ENCODE data around the gene ZFP64.
A peak's percentile ranks its signal among the peaks of the same experiment; 100 is the strongest.
"Not testable (repeated sequence)": the region's sequence is repeated elsewhere in the genome, so short reads cannot be mapped to it uniquely, and the experiment has no call there.

Gene ZFP64

GRCh38 chr20:52204136-52204535 lies 12.6 kb upstream of the ZFP64 start:
- DNase-seq (ENCODE audit: low read depth in 2 of 2) = no peak

- no peak for DNase-seq (ENCODE audit: low read depth in 2 of 2)
These were observed 9.8 kb upstream of the ZFP64 start for GRCh38 chr20:52201395-52201794.

- no peak for DNase-seq (ENCODE audit: low read depth in 2 of 2)
These were observed 9.3 kb upstream of the ZFP64 start for GRCh38 chr20:52200870-52201269.

GRCh38 chr20:52196845-52197244 lies 5.3 kb upstream of the ZFP64 start:
- DNase-seq (ENCODE audit: low read depth in 2 of 2) = no peak

- DNase-seq (ENCODE audit: low read depth in 2 of 2) = no peak
These were observed 2.4 kb upstream of the ZFP64 start for GRCh38 chr20:52193886-52194545.

DNA sequence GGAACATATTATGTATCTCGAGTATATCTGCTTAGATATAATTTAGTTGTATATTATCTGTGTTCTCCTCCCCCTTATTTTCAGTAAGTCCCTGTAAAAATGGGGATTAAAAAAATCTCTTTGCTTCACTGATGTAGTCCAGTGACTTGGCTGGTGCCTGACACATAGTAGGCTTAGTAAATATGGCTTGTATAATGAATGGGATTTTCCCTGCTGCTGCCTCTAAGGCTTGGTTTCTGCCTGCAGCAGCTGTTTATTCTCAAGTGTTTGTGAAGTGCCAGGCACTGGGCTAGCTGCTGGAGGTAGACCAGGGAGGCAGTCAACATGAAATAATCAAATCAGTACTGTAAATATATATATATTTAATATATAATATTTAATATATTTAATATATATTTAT lies 1.6 kb upstream of the ZFP64 start:
- no peak for DNase-seq (ENCODE audit: low read depth in 2 of 2)

DNA sequence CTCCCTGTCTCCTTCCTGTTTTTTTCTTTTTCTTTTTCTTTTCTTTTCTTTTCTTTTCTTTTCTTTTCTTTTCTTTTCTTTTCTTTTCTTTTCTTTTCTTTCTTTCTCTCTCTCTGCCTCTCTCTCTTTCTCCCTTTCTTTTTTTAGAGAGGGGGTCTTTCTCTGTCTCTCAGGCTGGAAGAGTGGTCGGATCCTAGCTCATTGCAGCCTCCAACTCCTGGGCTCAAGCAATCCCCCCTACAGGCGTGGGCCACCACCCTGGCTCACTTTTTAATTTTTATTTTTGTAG lies 1.1 kb upstream of the ZFP64 start:
- DNase-seq (ENCODE audit: low read depth in 2 of 2) = not testable (repeated sequence)

DNA sequence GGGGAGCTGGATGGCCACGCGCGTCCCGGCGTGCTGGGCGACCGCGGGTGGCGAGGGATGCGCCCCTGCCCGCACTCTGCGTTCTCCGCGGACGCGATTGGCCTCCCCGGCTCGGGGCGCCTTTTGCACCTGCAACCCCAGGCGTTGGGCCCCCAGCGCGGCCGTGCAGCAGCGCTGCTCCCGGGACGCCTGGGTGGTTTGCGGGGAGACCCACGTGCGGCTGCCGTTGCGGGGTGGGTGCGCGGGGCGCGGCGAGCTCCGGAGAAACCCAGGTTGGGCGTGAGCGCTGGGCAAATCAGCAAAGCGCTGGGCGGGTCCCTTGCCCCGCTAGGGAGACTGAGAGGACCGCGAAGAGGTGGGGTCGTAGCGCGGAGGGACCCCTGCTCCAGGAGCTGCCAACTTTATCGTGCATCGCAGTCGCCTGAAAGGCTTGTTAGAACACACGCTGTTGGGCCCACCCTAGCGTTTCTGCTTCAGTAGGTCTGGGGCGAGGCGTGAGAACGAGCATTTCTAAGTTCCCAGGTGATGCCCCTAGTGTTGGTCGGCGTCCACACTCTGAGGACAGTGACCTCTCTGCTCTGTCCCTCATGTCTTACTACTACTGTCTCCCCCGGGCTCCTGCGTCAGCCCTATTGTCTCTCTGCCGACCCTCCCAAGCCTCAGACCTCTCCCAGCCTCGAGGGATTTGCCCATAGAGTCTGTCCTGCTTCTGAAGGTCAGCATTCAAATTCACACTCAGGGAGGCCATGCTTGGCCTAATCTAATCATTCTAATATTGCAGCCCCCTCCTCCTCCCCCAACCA lies 538 bp upstream of the ZFP64 start:
- peak; percentile 12 to 22 for DNase-seq (ENCODE audit: low read depth in 2 of 2)

DNA sequence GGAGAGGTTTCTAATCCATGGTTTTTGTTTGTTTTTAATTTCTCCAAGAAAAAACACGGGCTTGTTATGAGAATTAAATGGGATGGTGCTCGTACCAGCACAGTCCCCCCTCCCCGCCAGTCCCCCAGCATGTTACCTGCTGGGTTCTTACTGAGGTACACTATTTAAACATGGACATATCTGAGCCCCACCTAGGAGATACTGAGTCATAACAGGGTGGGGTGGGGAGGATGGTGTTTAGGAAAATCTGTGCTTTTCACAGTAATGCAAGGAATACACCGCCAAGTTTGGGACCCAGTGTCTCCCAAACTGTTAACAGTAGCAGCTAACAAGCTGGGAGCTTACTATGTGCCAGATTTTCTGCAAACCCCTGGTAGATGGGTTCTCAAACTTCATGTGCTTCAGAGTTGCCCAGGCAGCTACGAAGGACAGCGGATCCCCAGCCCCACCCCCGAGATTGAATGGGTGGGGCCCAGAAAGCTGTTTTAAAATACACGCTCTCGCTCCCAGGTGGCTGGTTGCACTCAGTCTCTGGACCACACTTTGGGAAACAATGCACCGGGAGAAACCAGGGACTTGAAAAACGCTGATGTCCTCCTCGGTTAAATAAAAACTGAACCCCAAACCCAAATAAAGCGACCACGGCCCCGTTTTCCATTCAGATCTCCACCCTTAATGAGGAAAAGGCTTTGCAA lies 995 bp downstream of the ZFP64 start:
- DNase-seq (ENCODE audit: low read depth in 2 of 2) = peak in 1 of 2 donors; percentile 2

DNA sequence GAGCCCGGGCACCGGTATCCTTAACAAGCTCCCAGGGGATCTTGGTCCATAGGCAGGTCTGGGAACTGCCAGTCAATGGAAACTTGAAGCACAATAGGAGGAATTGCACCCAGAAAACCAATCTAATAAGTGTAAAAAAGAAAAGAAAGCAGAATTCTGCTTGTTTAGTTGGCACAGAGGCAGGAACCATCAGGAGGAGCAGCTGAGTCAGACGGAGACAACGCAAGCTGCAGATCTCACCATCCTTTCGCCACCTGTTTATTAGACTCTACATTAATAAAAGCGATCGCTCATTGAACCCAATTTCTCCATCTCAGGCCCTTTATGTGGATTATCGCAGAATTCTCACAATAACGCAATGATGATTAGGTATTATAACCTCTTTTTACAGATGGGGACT lies 9.8 kb downstream of the ZFP64 start:
- DNase-seq (ENCODE audit: low read depth in 2 of 2) = no peak

DNA sequence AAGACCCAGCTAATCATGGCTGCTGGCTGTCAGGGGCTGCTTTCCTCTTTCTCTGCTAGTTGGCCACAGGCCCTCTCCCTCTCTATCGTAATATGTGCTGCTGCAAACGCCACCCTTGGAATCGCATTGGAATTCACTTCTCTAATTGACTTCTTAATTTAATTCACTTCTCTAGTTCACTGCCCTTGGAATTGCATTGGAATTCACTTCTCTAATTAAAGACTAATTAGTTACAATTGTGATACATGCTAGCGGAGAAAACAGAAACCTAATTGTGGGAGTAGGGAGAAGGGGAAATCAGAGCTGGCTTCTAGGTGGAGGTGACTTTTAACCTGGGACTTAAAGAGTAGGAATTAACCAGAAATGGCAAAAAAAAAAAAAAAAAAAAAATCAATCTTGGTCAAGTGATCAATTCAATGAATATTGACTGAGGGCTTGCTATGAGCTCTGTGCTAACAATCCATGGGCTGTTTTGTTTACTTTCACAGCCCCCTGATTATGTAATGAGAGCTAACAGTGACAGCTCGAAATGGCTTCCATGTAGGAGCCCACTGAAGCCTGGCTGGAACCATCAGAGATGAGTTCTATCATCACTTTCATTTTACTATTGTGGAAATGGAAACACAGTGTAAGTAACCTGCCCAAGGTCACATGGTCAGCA lies 11.3 kb downstream of the ZFP64 start:
- DNase-seq (ENCODE audit: low read depth in 2 of 2) = no peak

DNA sequence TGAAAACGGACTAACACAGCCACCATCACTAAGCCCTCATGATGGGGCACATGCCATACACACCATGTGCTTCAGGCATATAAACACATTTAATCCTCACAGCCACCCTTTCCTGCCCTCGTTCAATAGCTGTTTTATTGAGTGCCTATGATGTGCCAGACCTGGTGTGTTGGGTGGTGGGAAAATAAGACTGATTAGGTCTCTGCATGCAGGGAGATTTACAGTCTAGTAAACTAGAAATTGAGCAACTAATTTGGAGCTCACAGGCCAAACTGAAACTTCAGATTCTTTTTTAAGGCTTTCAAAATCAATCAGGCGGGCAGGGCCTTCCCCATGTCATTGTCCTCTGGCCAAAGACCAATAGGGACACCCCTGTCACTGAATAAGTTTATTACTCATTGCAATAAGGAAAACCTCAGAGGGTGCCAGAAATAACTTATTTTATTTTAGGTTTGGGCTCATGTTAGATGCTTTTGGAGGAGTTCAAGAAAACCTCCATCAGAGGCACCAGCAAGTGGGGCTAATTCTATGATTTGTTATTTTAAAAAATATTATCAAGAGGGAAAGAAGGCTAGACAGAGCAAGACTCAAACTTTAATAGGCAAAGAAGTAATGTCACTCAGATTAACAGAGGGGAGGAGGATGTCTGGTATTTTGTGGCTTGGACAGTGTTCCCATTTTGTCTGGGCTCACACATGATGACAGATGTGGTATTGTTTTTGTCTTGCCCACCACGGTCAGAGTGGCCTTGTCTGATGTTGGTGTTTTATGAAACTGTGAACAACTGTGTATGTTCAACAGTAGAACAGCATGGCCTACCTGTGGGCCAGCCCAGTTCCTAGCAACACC lies 12.0 kb downstream of the ZFP64 start:
- DNase-seq (ENCODE audit: low read depth in 2 of 2) = no peak

DNA sequence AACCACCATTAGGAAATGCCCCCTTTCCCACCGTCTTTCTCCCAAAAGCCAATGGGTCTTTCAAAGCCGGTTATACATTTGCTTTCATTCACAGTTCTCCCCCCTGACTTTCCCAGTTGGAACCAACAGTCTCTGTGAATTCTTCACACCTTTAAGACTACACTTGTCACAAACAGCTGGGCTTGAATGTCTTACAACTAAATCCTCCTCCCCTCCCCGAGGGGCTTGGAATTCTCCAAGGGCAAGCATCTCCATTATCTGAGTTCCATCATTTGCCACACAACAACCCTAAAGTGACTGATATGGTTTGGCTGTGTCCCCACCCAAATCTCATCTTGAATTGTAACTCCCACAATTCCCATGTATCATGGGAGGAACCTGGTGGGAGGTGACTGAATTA lies 12.9 kb downstream of the ZFP64 start:
- DNase-seq (ENCODE audit: low read depth in 2 of 2) = no peak

GRCh38 chr20:52175840-52176239 lies 15.7 kb downstream of the ZFP64 start:
- DNase-seq (ENCODE audit: low read depth in 2 of 2) = no peak

GRCh38 chr20:52172392-52173047 lies 19.1 kb downstream of the ZFP64 start:
- no peak for DNase-seq (ENCODE audit: low read depth in 2 of 2)

GRCh38 chr20:52171025-52171424 lies 20.6 kb downstream of the ZFP64 start:
- no peak for DNase-seq (ENCODE audit: low read depth in 2 of 2)

DNA sequence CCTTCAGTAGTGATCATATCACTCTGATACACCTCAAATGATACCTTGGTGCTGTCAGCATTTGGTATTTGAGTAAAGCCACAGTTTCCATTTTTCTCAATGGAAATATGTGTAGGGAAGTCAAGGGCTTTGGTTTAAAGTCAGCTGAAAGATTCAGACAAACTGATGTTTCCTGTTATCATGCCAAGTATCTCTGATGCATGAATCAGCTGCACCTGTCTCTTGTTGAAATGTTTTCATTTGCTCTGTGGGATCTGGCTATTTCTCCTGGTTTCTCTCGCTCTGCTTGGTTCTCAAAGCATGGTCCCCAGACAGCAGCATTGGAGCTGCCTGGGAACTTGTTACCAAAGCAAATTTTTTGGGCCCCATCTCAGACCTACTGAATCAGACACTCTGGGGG lies 23.5 kb downstream of the ZFP64 start:
- no peak for DNase-seq (ENCODE audit: low read depth in 2 of 2)

- DNase-seq (ENCODE audit: low read depth in 2 of 2) = no peak
These were observed 24.2 kb downstream of the ZFP64 start for GRCh38 chr20:52167232-52167840.

- DNase-seq (ENCODE audit: low read depth in 2 of 2) = no peak
These were observed 25.4 kb downstream of the ZFP64 start for GRCh38 chr20:52166150-52166549.

- DNase-seq (ENCODE audit: low read depth in 2 of 2) = no peak
These were observed 30.9 kb downstream of the ZFP64 start for GRCh38 chr20:52160621-52161204.
